Omental fat pad (tissue), 4 donors: ENCODE data around the gene MRTFA. TPM values are rescaled to one million over a fixed set of nuclear protein-coding genes. Genes with fewer than 3 reads are reported as not detected.

Source experiments
- ATAC-seq: fragments of 150-250 bp; one replicate; pipeline ENCODE4 v1.9.1; 2016; ENCODE audit warnings: mild to moderate bottlenecking, moderate library complexity; ENCODE audit not compliant: low FRiP score
- DNase-seq: peaks from one replicate; pipeline ENCODE4 v3.0.0-alpha.2; 2019; ENCODE audit warnings: low spot score
- total RNA-seq, 4 donors: library from RNA; depleted of rRNA; stranded (reverse); fragments of >200 nt; gene quantifications; one replicate each; pipeline ENCODE4 v1.1.0, GENCODE V29; 2016
- TF ChIP-seq, protein P1 (sequence below), 3 donors: fragments of 450-650 bp; IDR thresholded peaks; one replicate each; pipeline ENCODE4 v1.5.1; 2016 to 2017; ENCODE audit warnings: antibody characterized with exemption in 3 of 3, mild to moderate bottlenecking in 3 of 3, moderate library complexity in 2 of 3

The MRTFA gene
- total RNA-seq, 4 donors from 2014 or later = 36.0 to 76.3 (median 54.7) TPM

DNA sequence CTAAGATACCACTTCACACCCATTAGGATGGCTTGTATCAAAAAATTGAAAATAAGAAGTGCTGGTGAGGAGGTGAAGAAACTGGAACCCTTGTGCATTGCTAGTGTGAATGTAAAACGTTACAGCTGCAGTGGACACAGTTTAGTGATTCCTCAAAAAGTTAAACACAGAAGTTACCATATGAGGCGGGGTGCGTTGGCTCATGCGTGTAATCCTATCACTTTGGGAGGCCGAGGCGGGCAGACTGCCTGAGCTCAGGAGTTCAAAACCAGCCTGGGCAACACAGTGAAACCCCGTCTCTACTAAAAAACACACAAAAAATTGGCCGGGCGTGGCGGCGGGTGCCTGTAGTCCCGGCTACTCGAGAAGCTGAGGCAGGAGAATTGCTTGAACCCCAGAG lies 222.6 kb downstream of the MRTFA start:
- TF ChIP-seq, protein P1, sequence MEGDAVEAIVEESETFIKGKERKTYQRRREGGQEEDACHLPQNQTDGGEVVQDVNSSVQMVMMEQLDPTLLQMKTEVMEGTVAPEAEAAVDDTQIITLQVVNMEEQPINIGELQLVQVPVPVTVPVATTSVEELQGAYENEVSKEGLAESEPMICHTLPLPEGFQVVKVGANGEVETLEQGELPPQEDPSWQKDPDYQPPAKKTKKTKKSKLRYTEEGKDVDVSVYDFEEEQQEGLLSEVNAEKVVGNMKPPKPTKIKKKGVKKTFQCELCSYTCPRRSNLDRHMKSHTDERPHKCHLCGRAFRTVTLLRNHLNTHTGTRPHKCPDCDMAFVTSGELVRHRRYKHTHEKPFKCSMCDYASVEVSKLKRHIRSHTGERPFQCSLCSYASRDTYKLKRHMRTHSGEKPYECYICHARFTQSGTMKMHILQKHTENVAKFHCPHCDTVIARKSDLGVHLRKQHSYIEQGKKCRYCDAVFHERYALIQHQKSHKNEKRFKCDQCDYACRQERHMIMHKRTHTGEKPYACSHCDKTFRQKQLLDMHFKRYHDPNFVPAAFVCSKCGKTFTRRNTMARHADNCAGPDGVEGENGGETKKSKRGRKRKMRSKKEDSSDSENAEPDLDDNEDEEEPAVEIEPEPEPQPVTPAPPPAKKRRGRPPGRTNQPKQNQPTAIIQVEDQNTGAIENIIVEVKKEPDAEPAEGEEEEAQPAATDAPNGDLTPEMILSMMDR (IDR thresholded peaks at IDR 0.05) = no peak
- DNase-seq (no peak), ATAC-seq (no peak)

DNA sequence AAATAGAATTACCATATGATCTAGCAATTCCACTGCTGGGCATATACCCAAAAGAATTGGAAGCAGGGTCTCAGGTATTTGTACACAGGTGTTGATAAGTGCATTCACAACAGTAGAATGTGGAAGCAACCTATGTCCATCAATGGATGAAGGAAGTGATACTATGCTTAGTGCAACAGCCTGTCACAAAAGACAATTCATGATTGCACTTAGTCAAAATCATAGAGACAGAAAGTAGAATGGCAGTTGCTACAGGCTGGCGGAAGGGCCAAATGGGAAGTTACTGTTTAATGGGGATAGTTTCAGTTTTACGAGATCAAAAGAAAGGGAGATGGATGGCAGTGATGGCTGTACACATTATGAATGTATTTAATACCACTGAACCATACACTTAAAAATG lies 224.1 kb downstream of the MRTFA start:
- TF ChIP-seq, protein P1 (IDR thresholded peaks at IDR 0.05) = no peak
- ATAC-seq (no peak), DNase-seq (no peak)

DNA sequence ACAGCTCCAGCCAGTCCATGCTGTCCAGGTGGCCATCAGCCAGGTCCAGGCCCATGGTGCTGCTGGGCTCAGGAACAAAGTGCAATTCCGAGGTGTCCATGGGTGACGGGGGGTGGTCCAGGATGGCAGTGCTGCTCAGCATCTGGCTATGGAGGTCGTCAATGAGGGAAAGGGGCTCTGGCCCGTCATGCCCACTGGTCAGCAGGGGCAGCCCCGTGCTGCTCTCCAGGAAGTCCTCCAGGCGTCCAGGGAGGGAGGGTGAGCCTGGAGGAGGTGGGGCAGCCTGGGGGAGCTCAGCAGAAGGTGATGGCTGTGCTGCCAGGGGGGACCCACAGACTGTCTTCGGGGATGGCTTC lies 225.0 kb downstream of the MRTFA start:
- no peak for ATAC-seq
- TF ChIP-seq, protein P1 (IDR thresholded peaks at IDR 0.05) = no peak
- no peak for DNase-seq

DNA sequence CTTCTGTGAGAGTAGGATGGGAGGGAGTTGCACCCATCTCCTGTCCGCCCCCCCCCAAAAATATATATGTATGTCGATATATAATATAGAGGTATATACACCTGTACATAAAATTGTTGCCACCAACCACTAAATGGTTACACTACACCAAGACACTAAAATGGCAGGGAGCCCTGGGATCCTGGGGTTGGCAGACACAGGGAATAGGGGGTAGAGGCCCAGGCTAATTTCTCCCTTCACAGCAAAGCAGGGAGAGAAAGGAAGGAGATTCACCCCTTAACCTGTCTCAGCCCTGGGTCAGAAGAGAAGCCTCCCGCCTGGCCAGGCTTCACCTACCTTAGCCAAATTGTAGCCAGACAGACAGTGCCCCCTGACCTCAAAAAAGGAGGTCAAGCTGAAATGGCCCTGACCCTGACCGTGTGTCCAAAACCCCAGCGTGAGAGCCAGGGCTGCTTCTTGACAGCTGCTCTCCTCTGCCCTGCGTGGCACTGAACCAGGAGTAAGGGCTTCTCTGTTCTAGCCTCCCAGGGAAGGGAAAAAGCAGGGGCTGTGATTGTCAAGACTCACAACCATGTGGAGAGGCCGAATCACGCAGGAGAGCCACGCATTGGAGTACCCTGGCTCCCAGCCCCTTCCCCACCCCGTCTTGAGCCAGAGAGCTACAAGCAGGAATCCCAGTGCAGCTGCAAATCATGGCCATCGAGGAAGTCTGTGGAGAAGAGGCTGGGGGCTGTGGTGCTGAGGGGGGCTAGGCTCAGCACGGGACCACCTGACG lies 225.6 kb downstream of the MRTFA start:
- DNase-seq (no peak), ATAC-seq (no peak)
- TF ChIP-seq, protein P1 (IDR thresholded peaks at IDR 0.05) = no peak

DNA sequence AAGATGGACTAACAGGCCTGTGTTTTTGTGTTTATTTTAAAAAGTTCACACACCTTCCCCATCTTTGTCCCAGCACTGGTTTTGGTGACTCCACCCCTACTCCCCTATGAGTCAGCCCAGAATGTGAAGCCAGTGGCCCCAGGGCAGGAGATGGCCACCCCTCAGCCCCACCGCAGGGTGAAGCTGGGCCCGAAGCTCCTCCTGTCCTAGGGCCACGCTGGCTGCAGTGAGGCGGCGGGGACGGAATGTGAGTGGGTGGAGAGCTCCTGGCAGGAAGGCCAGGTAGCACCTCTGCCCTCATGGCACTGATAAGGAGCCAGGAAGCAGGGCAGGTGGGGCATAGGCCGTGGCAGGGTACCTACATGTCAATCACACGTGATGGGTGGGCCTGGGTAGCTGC lies 226.2 kb downstream of the MRTFA start:
- DNase-seq = no peak
- TF ChIP-seq, protein P1 (IDR thresholded peaks at IDR 0.05) = no peak
- ATAC-seq = no peak

DNA sequence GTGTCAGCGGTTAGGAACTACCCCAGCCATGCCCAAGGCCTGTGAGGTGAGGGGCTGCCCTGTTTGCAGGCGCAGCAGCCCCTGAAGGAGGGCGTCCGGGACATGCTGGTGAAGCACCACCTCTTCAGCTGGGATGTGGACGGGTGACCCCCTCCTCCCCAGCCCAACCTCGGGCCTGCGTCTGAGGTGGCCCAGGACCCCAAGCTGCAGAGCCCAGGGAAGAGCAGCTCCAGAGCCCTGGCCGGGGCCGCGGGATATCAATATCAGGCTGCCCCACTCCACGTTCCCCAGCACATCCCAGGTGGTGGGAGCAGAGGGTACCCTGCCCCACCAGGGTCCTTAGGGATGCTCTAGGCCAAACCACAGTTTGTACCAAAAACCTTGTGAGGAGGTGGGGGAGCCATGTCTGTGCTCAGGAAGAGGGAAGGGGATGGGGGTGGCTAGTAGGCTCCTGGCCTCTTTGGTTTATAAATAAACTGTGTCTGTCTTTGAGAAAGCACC lies 226.9 kb downstream of the MRTFA start:
- DNase-seq (no peak), ATAC-seq (no peak)
- TF ChIP-seq, protein P1 (IDR thresholded peaks at IDR 0.05) = no peak
